ENCODE data around the gene PLXDC1.
"Not testable (repeated sequence)": the region's sequence is repeated elsewhere in the genome, so short reads cannot be mapped to it uniquely, and the experiment has no call there.

PLXDC1 gene

DNA sequence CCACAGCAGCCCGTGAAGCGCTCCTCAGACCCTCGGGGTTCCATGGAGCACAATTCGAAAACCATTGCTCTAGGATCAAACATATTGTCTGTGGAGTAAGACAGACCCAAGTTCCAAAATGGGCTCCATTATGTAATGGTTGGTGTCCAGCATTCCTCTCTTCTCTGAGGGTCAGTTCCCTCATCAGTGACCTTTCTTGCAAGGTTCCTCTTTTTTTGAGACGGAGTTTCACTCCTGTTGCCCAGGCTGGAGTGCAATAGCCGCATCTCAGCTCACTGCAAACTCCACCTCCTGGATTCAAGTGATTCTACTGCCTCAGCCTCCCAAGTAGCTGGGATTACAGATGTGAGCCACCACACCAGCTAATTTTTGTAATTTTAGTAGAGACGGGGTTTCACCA lies 28.4 kb downstream of the PLXDC1 start:
- DNase-seq: no peak

GRCh38 chr17:39121919-39122318 lies 29.5 kb downstream of the PLXDC1 start:
- DNase-seq: not testable (repeated sequence)

- no peak for DNase-seq
Measured at GRCh38 chr17:39118674-39119419, 32.6 kb downstream of the PLXDC1 start.

DNA sequence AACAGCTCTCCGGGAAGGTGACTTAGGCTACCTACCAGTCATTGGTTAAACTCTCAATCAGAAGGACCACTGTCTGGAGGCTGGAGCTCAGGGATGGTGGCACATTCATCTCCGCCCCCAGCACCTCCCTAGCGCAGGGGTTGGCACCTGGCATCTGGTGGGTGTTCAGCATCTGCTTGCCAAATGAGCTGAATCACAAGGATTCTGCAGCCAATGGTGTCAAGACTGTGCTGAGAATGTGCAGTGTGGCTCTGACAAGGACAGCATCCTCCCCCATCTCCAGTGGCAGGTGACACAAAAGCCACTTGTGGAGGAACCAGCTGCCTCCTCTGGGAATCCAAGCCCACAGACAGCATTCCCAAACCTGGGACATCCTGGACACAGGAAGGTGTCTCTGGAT lies 35.2 kb downstream of the PLXDC1 start:
- DNase-seq: no peak

GRCh38 chr17:39115135-39115534 lies 36.3 kb downstream of the PLXDC1 start:
- no peak for DNase-seq

DNA sequence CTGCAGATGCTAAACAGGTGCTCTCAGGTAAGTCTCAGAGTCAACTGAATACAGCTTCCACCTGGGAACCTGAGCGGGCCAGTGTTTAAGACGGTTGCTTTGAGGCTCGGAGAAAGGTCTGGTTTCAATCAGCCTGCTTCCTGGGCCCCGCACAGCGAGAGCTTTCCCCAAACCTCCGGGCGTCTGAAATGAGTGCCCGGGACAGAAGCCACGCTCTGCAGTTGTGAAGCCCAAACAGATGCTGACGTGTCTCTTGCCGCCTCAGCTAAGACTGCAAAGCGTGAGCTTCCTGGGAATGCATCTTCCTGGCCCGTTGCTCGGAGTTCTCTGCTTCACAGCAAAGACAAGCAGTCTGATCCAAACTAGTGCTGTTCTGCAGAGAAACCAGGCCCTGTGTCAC lies 36.7 kb downstream of the PLXDC1 start:
- no peak for DNase-seq

DNA sequence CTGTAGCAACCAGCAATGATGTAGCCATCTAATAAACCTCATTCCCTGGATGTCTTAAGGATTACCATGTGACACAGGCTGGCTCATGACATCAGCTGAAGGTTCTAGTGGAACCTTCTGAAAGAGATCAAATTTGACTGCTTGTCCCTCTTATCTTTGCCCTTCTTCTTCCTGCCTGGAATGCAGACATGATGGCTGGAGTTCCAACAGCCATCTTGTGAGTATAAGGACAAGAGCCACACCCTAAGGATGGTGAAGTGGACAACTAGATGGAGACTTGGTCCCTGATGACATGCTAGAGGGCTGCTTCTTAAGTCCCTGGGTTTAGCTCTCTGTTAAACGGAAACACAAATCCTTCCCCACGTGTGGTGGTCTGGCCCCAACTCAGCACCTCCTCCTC lies 37.6 kb downstream of the PLXDC1 start:
- DNase-seq: no peak

- no peak for DNase-seq
Measured at GRCh38 chr17:39110435-39111136, 40.9 kb downstream of the PLXDC1 start.

DNA sequence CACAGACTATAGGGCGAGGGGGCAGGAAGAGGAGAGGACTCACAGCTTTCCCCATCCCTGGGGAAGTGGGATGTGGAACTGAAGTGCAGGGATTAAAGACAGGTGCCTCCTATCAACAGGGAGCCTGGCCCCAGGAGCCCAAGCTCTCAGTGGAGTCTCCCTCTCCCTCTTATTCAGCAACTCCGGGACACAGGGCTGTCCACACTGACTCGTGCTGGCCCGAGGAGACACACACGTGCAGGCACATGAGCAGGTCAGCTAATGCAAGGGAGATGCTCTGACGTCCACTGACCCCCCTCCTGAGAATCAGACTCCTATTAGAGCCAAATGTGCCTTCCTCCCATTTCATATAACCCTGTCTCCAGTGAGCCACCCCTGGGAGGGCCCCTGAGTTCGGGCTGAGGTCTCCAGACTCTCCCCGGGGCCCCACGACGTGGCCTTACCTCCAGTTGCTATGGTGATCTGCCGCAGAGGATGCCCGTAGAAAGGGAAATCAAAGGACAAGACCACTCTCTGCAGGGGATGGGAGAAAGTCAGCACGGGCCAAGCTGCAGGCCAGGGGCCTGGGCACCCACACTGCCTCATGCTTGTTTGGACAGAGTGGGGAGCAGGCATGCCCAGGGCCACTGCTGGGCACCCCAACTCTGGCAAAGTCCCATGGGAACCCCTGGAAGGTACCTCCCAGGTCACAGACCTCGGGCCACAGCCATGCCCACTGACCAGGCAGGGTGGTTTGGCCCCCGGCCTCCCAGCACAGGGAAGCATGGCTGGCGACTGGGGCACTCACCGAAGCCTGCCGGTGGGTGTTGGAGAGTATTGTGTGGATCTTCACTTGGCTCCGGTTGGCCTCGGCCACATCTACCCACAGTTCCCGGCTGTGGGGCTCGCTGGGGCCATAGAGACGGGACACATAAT lies 42.7 kb downstream of the PLXDC1 start:
- no peak for DNase-seq

- no peak for DNase-seq
Measured at GRCh38 chr17:39107973-39108372, 43.5 kb downstream of the PLXDC1 start.

DNA sequence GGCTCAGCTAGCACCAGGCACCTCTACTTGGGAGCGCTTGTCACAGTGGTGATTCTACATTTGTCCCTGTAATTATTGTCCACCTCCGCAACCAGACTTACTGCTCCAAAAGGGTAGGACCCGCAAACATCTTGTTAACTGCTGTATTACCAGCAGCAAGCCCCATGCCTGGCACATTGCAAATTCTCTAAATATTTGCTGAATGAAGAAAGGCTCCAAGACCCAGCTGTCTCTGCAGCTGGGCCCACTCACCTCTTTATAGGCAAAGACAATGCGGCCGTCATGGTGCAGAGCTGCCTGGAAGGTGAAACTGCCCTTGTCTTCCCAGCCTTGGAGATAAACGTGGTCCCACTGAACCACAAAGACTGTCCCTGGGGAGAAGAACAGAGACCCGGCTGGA lies 44.3 kb downstream of the PLXDC1 start:
- no peak for DNase-seq

GRCh38 chr17:39105705-39106104 lies 45.7 kb downstream of the PLXDC1 start:
- no peak for DNase-seq

GRCh38 chr17:39104657-39105056 lies 46.8 kb downstream of the PLXDC1 start:
- no peak for DNase-seq

GRCh38 chr17:39104046-39104445 lies 47.4 kb downstream of the PLXDC1 start:
- no peak for DNase-seq

GRCh38 chr17:39101091-39101490 lies 50.3 kb downstream of the PLXDC1 start:
- no peak for DNase-seq

DNA sequence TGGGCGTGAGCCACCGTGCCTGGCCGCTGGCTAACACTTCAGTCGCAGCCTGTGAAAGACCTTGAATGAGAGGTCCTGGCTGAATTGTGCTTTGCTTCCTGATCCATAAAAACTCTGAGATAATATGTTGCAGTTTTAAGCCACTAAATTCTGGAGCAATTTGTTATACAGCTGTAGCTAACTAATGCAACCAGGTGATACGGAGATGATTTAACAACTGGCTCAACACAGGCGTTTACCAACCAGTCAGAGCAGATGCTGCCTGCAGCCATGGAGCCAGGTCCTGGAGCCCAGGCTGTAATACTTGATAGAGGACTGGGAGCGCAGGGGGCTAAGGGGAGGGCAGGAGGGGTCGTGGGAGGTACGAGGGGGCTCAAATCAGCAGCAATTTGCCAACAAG lies 50.9 kb downstream of the PLXDC1 start:
- DNase-seq: no peak

- DNase-seq: no peak
Measured at GRCh38 chr17:39099663-39100286, 51.7 kb downstream of the PLXDC1 start.

DNA sequence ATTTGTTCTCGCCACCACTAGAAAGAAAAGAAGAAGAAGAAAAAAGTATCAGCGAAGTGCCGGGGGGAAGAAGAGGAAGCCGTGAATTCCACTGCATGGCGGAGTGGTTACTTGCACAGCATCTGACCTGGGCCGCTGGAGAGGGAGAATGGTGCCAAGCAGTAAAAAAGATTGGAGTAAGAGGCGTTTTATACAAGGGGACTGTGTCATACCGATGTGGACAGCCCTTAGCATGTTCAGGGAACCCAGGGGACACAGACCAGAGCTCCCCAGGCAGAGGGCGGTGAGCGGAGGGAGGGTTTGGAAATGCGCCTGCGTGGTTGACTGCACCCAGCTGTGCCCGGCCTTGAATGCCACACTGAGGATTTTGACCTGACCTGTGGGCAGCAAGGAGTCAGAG lies 52.8 kb downstream of the PLXDC1 start:
- no peak for DNase-seq

DNA sequence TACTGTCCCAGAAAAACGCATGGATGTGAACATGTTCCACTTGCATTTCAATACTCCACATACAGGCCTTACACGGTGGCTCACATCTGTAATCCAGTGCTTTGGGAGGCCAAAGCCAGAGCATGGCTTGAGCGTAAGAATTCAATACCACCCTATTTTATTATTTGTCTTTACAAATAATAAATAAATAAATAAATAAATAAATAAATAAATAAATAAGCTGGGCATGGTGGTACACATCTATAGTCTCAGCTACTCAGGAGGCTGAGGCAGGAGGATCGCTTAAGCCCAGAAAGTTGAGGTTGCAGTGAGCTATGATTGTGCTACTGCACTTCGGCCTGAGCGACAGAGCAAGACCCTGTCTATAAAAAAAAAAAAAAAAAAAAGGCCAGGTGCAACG lies 53.9 kb downstream of the PLXDC1 start:
- no peak for DNase-seq

DNA sequence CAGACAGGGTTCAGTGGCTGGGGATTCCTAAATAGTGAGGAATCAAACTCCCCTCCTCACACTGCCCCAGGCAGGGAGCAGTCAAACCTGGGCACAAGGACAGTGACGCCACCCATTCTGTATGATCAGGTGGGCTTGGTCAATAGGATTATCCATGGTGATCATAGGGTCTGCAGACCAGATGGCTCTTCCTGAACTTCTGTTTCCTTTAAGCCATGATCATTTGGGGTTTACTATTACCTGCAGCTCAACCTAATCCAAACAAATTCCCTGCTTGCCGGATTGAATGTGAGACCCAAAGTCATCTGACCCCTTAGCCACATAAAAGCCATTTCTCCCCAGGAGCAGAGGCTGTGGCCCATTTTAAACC lies 54.3 kb downstream of the PLXDC1 start:
- no peak for DNase-seq

- DNase-seq: peak; percentile 18
Measured at GRCh38 chr17:39096508-39097149, 54.8 kb downstream of the PLXDC1 start.

DNA sequence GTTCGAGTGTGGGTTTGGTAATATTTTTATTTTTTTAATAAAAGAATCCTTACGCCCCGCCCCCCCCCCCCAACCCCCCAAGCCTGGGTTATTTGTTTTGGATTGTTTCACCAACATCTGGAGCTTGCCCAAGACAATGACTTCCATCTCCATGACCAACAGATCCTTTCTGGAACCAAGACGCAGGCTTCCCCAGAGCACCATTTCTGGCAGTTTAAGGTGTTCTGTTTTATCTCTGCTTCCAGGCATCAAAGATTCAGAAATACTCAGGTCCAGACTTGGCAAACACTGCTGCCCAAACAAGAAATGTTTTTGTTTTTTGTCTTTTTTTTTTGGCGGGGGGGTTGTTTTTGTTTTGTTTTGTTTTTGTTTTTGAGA lies 56.1 kb downstream of the PLXDC1 start:
- DNase-seq: no peak
